Heart left ventricle (tissue), 16 donors: ENCODE measurements around the gene MS4A18. TPM values are rescaled to one million over a fixed set of nuclear protein-coding genes. Genes with fewer than 3 reads are reported as not detected.

ENCODE experiments used
- ATAC-seq, 4 donors: fragments of 200-7000 bp; cut with Tn5 transposase; one replicate each; pipeline ENCODE4 v1.9.1; 2020 to 2022; ENCODE audit warnings: moderate library complexity in 4 of 4, mild to moderate bottlenecking in 3 of 4, moderate number of reproducible peaks in 1 of 4
- DNase-seq, 5 donors: peaks; one replicate each; pipeline ENCODE4 v3.0.0-alpha.2; 2020
- H3K27ac ChIP-seq, 12 donors: fragments of 200-600 bp; sonication (generic) in 4 of 12; one replicate each; pipeline versions ENCODE4 v1.5.0 to v1.8.0; 2016 to 2022; ENCODE audit warnings: mild to moderate bottlenecking in 2 of 12
- H3K27me3 ChIP-seq, 9 donors: fragments of 200-600 bp; sonication (generic) in 2 of 9; one replicate each; pipeline versions ENCODE4 v1.5.1 to v1.8.0; 2016 to 2022; ENCODE audit warnings: mild to moderate bottlenecking in 3 of 9
- H3K36me3 ChIP-seq, 9 donors: fragments of 200-600 bp; sonication (generic) in 2 of 9; one replicate each; pipeline versions ENCODE4 v1.5.0 to v1.8.0; 2018 to 2022; ENCODE audit warnings: mild to moderate bottlenecking in 2 of 9
- H3K4me1 ChIP-seq, 12 donors: fragments of 200-600 bp; sonication (generic) in 4 of 12; one replicate each; pipeline versions ENCODE4 v1.5.0 to v1.8.0; 2016 to 2022; ENCODE audit warnings: mild to moderate bottlenecking in 3 of 12
- H3K4me3 ChIP-seq, 12 donors: fragments of 200-600 bp; sonication (generic) in 4 of 12; one replicate each; pipeline versions ENCODE4 v1.5.0 to v1.8.0; 2017 to 2022; ENCODE audit warnings: mild to moderate bottlenecking in 9 of 12, moderate library complexity in 4 of 12
- H3K9me3 ChIP-seq, 12 donors: fragments of 200-600 bp; sonication (generic) in 4 of 12; one replicate each; pipeline versions ENCODE4 v1.5.0 to v1.8.0; 2016 to 2022; ENCODE audit warnings: mild to moderate bottlenecking in 1 of 12
- POLR2A ChIP-seq, 2 donors: fragments of 450-650 bp; IDR thresholded peaks; one replicate each; pipeline ENCODE4 v1.6.1; 2017; ENCODE audit warnings: antibody characterized with exemption in 2 of 2, mild to moderate bottlenecking in 2 of 2, moderate library complexity in 2 of 2
- WGBS, 4 donors: extraction: QIAGEN DNeasy Blood & Tissue Kit in 2 of 4; methylation state at CpG; one replicate each; pipeline versions ENCODE4 v1.1.5 to v1.1.7; 2013 to 2018; 5-methylcytosine and 5-hydroxymethylcytosine counted together
- intact Hi-C, 10 donors: fragments of 100-400 bp; cut with DNase I; formaldehyde crosslinking; loops; one replicate each; pipeline versions ENCODE4 v1.11.1 to v1.14.2; 2022
- polyA plus RNA-seq, 2 donors: library from polyadenylated mRNA; stranded (reverse); fragments of 200-250 nt; gene quantifications; one replicate each; pipeline ENCODE4 v1.2.3, GENCODE V29; 2013
- total RNA-seq, 9 donors: library from RNA; depleted of rRNA in 2 of 9; stranded (reverse); fragments of >200 nt in 2 of 9; fragmentation: NEBNext Ultra II Directional in 3 of 9; extraction: Animal tissue kit (Norgen Biotek cat#: 25700) in 3 of 9; gene quantifications; one replicate each; pipeline versions ENCODE4 v1.1.0 to v1.2.4, GENCODE V29; 2016 to 2023
- TF ChIP-seq, protein P1 (sequence below), 12 donors: fragments of 200-600 bp; sonication (generic) in 4 of 12; IDR thresholded peaks; one replicate each; pipeline versions ENCODE4 v1.5.0 to v1.8.0; 2018 to 2022; ENCODE audit warnings: antibody characterized with exemption in 12 of 12, mild to moderate bottlenecking in 5 of 12
- donor health status: ischemic (EF 13 %, LVEDD 7.1; RV severe dilation, severe dysfunction).
- donor health status: healthy with polysubstance abuse.
- donor health status: DM: no; HTN: yes; CAD: no.
- donor health status: DM: no; HTN: no; CAD: no.
- donor health status: ischemic (EF 25% LVEDD 6.9; RV normal size, moderate dysfunction).
- donor health status: ischemic (EF 25% LVEDD 5.7; RV mildly dilated, moderate dysfunction).
- donor health status: healthy.
- donor health status: DM: yes; HTN: yes; CAD: no.
- donor health status: ischemic (EF 35%, LVEDD 5.7; RV mildly dilated, moderate dysfunction).
- donor health status: nonischemic (EF 11% LVEDD 7.7; RV severe dilation, severe dysfunction).
- donor health status: DM: yes; HTN: yes; CAD: no.
- donor health status: PGD.
- donor health status: ischemic (EF 29% LVEDD 5.4; RV normal size, mild dysfunction).
- donor health status: nonischemic (EF 23%, LVEDD 6.1; RV moderate dilation, normal function).

Gene MS4A18
- total and polyA plus RNA-seq, 11 donors: not detected

- H3K36me3 ChIP-seq: no peaks in the 10 kb centered on the region
- no peak overlapping the region for H3K4me3 ChIP-seq
- ATAC-seq (peak in 1 of 4 donors; percentile 19), DNase-seq (no peak)
- peaks cover 0 to 22% (median 9%) of the 10 kb centered on the region in 12 donors for H3K4me1 ChIP-seq
- peaks cover 0 to 2% (median 0%) of the 10 kb centered on the region in 12 donors for H3K9me3 ChIP-seq
- intact Hi-C loops: loop anchor here in 8 of 10 donors (1.0 to 10.0 kb wide), 7 partner anchors 55 to 411 kb away; no protein-coding TSS in a partner anchor
- H3K27ac ChIP-seq: peak overlapping the region in 6 of 12 donors; percentile 24 to 59 (median 49)
- H3K27me3 ChIP-seq: peaks cover 0 to 11% (median 0%) of the 10 kb centered on the region in 9 donors
- TF ChIP-seq, protein P1, sequence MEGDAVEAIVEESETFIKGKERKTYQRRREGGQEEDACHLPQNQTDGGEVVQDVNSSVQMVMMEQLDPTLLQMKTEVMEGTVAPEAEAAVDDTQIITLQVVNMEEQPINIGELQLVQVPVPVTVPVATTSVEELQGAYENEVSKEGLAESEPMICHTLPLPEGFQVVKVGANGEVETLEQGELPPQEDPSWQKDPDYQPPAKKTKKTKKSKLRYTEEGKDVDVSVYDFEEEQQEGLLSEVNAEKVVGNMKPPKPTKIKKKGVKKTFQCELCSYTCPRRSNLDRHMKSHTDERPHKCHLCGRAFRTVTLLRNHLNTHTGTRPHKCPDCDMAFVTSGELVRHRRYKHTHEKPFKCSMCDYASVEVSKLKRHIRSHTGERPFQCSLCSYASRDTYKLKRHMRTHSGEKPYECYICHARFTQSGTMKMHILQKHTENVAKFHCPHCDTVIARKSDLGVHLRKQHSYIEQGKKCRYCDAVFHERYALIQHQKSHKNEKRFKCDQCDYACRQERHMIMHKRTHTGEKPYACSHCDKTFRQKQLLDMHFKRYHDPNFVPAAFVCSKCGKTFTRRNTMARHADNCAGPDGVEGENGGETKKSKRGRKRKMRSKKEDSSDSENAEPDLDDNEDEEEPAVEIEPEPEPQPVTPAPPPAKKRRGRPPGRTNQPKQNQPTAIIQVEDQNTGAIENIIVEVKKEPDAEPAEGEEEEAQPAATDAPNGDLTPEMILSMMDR (IDR thresholded peaks at IDR 0.05): no peak
- no peak for TF ChIP-seq POLR2A (IDR thresholded peaks at IDR 0.05)
- 69 to 73% (median 71%) methylated on average over 4 of the region's 4 CpGs; no CpG with 5 or more reads in 1 of the 4 donors for WGBS, 4 donors
Observed at GRCh38 chr11:60776167-60776566, 51.6 kb downstream of the MS4A18 start.

DNA sequence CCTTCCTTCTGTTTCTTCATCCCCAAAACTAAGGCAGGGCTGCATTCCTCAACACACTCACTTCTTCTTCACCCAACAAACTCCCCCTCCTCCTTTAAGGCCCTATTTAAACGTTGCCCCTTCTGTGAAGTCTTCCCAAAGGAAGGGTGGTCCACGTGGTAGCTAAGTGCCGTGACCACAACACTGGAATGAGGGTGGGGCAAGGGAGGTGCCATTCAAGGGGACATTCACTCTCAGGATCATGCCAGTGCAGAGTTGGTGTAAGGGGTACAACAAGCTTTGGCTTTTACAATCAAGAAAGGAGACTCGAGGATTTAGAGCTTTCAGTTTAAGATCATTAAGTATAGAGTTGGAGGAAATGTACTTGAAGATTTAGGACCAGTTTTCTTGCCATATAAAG lies 52.6 kb downstream of the MS4A18 start:
- Histone ChIP-seq H3K4me3 (no peak overlapping the region), H3K9me3 (peaks cover 0 to 2% (median 0%) of the 10 kb centered on the region in 12 donors), H3K27me3 (peaks cover 0 to 2% (median 0%) of the 10 kb centered on the region in 9 donors), H3K4me1 (peaks cover 0 to 22% (median 9%) of the 10 kb centered on the region in 12 donors), H3K36me3 (no peaks in the 10 kb centered on the region), H3K27ac (peak overlapping the region in 6 of 12 donors; percentile 1 to 59 (median 30))
- 48 to 58% (median 54%) methylated on average over 4 of the region's 4 CpGs for WGBS, 4 donors
- DNase-seq (no peak), ATAC-seq (no peak)
- intact Hi-C loops: loop anchor here in 7 of 10 donors (5.0 to 10.0 kb wide), 6 partner anchors 55 to 410 kb away; no protein-coding TSS in a partner anchor
- TF ChIP-seq POLR2A (IDR thresholded peaks at IDR 0.05): no peak
- TF ChIP-seq, protein P1 (IDR thresholded peaks at IDR 0.05): no peak

GRCh38 chr11:60777572-60777971 lies 53.1 kb downstream of the MS4A18 start:
- WGBS, 4 donors: 29 to 45% (median 38%) methylated on average over 2 of the region's 2 CpGs
- TF ChIP-seq, protein P1 (IDR thresholded peaks at IDR 0.05): no peak
- no peak for TF ChIP-seq POLR2A (IDR thresholded peaks at IDR 0.05)
- peaks cover 0 to 2% (median 0%) of the 10 kb centered on the region in 12 donors for H3K9me3 ChIP-seq
- H3K27ac ChIP-seq: peak overlapping the region in 6 of 12 donors; percentile 1 to 59 (median 30)
- no peaks in the 10 kb centered on the region for H3K27me3 ChIP-seq
- no peaks in the 10 kb centered on the region for H3K36me3 ChIP-seq
- intact Hi-C loops: loop anchor here in 7 of 10 donors (5.0 to 10.0 kb wide), 6 partner anchors 55 to 410 kb away; no protein-coding TSS in a partner anchor
- H3K4me3 ChIP-seq: no peak overlapping the region
- peak in 2 of 4 donors; percentile 35 to 42 for ATAC-seq
- peak in 3 of 5 donors; percentile 44 to 69 (median 59) for DNase-seq
- peaks cover 0 to 22% (median 9%) of the 10 kb centered on the region in 12 donors for H3K4me1 ChIP-seq

DNA sequence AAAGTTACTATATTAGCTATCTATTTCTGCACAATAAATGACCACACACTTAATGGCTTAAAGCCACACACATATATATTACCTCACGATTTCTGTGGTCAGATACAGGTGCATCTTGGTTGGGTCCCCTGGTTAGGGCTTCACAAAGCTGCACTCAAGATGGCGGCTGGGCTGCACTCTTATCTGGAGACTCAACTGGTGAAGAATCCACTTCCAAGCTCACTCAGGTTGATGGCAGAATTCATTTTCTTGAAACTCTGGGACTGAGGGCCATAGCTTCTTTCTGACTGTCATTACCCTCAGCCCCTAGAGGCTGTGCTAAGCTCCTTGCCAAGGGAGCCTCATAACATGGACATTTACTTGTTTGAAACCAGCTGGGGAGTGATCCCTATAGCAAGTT lies 55.5 kb downstream of the MS4A18 start:
- no peaks in the 10 kb centered on the region for H3K27me3 ChIP-seq
- H3K4me1 ChIP-seq: peaks cover 0 to 19% (median 8%) of the 10 kb centered on the region in 12 donors
- no peak overlapping the region for H3K27ac ChIP-seq
- no peaks in the 10 kb centered on the region for H3K36me3 ChIP-seq
- intact Hi-C loops: loop anchor here in 1 of 10 donors (5.0 kb wide), 1 partner anchor 117 kb away; no protein-coding TSS in a partner anchor
- 88 to 92% (median 91%) methylated on average over 2 of the region's 2 CpGs for WGBS, 4 donors
- DNase-seq (no peak), ATAC-seq (no peak)
- H3K4me3 ChIP-seq: no peak overlapping the region
- TF ChIP-seq, protein P1 (IDR thresholded peaks at IDR 0.05): no peak
- TF ChIP-seq POLR2A (IDR thresholded peaks at IDR 0.05): no peak
- peaks cover 0 to 2% (median 0%) of the 10 kb centered on the region in 12 donors for H3K9me3 ChIP-seq
